ENCODE results near the gene VMP1. TPM values are rescaled to one million over a fixed set of nuclear protein-coding genes. Genes with fewer than 3 reads are reported as not detected.

The VMP1 gene
- polyA plus RNA-seq, 2 of the 4 experiments (the other 2 are of a cell fraction): 395 to 726 TPM

GRCh38 chr17:59753522-59754467 is 46.3 kb downstream of the VMP1 start:
- ChIA-PET CTCF (interaction anchor here (0.6 to 11.9 kb wide), 39 partner anchors 8 to 438 kb away, joined by 3 to 244 read pairs (median 4); partner anchors contain the start of gene PTRH2), POLR2A (interaction anchor here (0.6 to 9.7 kb wide), 16 partner anchors 9 to 211 kb away, joined by 3 to 531 read pairs (median 6); partner anchors contain the start of genes PTRH2, RNFT1, RPS6KB1 and TUBD1)
- Histone ChIP-seq H3K4me1 (peaks cover 92% of the 10 kb centered on the region), H3K27ac (peak overlapping the region; percentile 95), H3K9me3 (peaks cover 2% of the 10 kb centered on the region), H3K4me2 (peak overlapping the region; percentile 62), H3K4me3 (no peak overlapping the region)
- TF ChIP-seq RFX5 (IDR thresholded peaks at IDR 0.05) (no peak), CTCF (IDR thresholded peaks at IDR 0.05) (peak; percentile 98), ELK1 (IDR thresholded peaks at IDR 0.05; ENCODE audit: low read depth, low read length) (no peak), JUN (IDR thresholded peaks at IDR 0.05) (peak in 1 of 2 experiments; percentile 65; a peak in 1 of 5 replicates), SMC3 (IDR thresholded peaks at IDR 0.05) (peak; percentile 93), MYC (IDR thresholded peaks at IDR 0.05; ENCODE audit: borderline replicate concordance, low read length) (no peak), HOXB5 (CRISPR knock-in tag; IDR thresholded peaks at IDR 0.05) (peak; percentile 30; the same call in 1 of the 2 replicates), TFCP2L1 (CRISPR knock-in tag; IDR thresholded peaks at IDR 0.05) (peak; percentile 91), ATOH8 (CRISPR knock-in tag; IDR thresholded peaks at IDR 0.05; ENCODE audit: low read depth) (no peak), EHF (CRISPR knock-in tag; IDR thresholded peaks at IDR 0.05) (peak; percentile 73; the same call in 1 of the 2 replicates), HEYL (CRISPR knock-in tag; IDR thresholded peaks at IDR 0.05) (no peak; the same call in 1 of the 2 replicates), RAD21 (conservative IDR thresholded peaks at IDR 0.05 in 1 of 2, IDR thresholded peaks at IDR 0.05 in 1 of 2) (peak; percentile 97 to 98), NPAS2 (CRISPR knock-in tag; IDR thresholded peaks at IDR 0.05; ENCODE audit: borderline replicate concordance) (no peak), REST (IDR thresholded peaks at IDR 0.05) (no peak), RARB (CRISPR knock-in tag; IDR thresholded peaks at IDR 0.05) (peak; percentile 67), GATA3 (IDR thresholded peaks at IDR 0.05; ENCODE audit: borderline replicate concordance) (no peak), CEBPB (IDR thresholded peaks at IDR 0.05) (no peak), EP300 (IDR thresholded peaks at IDR 0.05) (no peak), FOSB (CRISPR knock-in tag; IDR thresholded peaks at IDR 0.05) (peak; percentile 95), HOXA7 (CRISPR knock-in tag; IDR thresholded peaks at IDR 0.05) (no peak), PBX3 (IDR thresholded peaks at IDR 0.05) (no peak), ZNF302 (CRISPR knock-in tag; IDR thresholded peaks at IDR 0.05) (no peak; the same call in 1 of the 2 replicates), HMGXB4 (CRISPR knock-in tag; IDR thresholded peaks at IDR 0.05; ENCODE audit: borderline replicate concordance) (peak; percentile 73; the same call in 1 of the 2 replicates), NR3C1 (IDR thresholded peaks at IDR 0.05) (no peak)
- FAIRE-seq (peak; percentile 67), DNase-seq (ENCODE audit: low read depth in 1 of 2, low spot score in 1 of 2) (peak; percentile 81 to 94), ATAC-seq (peak; percentile 49 to 65)
- 10% methylated on average over 3 of the region's 3 CpGs for WGBS (ENCODE audit: missing lambda C conversion rate)
